Measurements from ENCODE around the gene LSM3. TPM values are rescaled to one million over a fixed set of nuclear protein-coding genes. Genes with fewer than 3 reads are reported as not detected.
"Not testable (repeated sequence)": the region's sequence is repeated elsewhere in the genome, so short reads cannot be mapped to it uniquely, and the experiment has no call there.

The LSM3 gene
- total RNA-seq, 8 experiments from 2014 or later, result 15.5 to 24.5 (median 19.5) TPM

DNA sequence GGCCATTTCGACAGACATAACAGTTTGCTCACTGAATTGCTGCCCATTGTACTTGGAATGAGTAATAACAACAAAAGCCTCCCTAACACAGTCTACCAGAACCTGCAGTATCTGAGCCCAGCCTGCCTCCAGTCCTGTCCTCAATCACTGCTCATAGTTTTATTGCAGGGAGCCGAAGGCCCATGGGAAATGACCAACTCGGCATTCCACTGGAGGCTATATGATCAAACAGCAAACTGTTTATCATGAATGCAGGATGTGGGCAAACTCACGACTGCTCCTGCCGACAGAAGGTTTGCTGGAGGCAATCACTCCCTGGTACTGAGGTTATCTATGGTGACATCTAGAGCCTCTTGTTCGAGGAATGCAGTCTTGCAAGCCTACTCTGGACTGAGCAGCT lies 46.3 kb downstream of the LSM3 start:
- WGBS, 10 experiments, result 0 to 100% (median 80%) methylated on average over 1 to 4 of the region's 6 CpGs; no CpG with 5 or more reads in 4 of the 10 experiments
- Histone ChIP-seq H3K27ac (no peak overlapping the region), H3K4me1 (replicated peaks in 1 of 2) (no peaks in the 10 kb centered on the region), H3K4me3 (no peak overlapping the region)
- ATAC-seq (replicated peaks in 6 of 8), result no peak
- in situ Hi-C loops (cut with MboI; ENCODE audit: low pct_unique_long_range_greater_than_20kb in 2 of 9, low sequenced_read_pairs in 9 of 9, unreplicated experiment in 9 of 9), result no loop called here

GRCh38 chr3:14225421-14225820 lies 46.8 kb downstream of the LSM3 start:
- Histone ChIP-seq H3K4me1 (replicated peaks in 1 of 2) (no peaks in the 10 kb centered on the region), H3K27ac (no peak overlapping the region), H3K4me3 (no peak overlapping the region)
- in situ Hi-C loops (cut with MboI; ENCODE audit: low pct_unique_long_range_greater_than_20kb in 2 of 9, low sequenced_read_pairs in 9 of 9, unreplicated experiment in 9 of 9), result no loop called here
- WGBS, 10 experiments, result 0 to 93% (median 78%) methylated on average over 1 to 7 of the region's 9 CpGs; no CpG with 5 or more reads in 2 of the 10 experiments
- ATAC-seq (replicated peaks in 6 of 8), result no peak

GRCh38 chr3:14226351-14226750 lies 47.7 kb downstream of the LSM3 start:
- H3K27ac ChIP-seq; ATAC-seq (replicated peaks in 6 of 8); H3K4me3 ChIP-seq; in situ Hi-C loops (cut with MboI; ENCODE audit: low pct_unique_long_range_greater_than_20kb in 2 of 9, low sequenced_read_pairs in 9 of 9, unreplicated experiment in 9 of 9); H3K4me1 ChIP-seq (replicated peaks in 1 of 2): not testable (repeated sequence)
- 40 to 100% (median 63%) methylated on average over 1 to 3 of the region's 3 CpGs; no CpG with 5 or more reads in 4 of the 10 experiments for WGBS, 10 experiments

GRCh38 chr3:14227856-14228255 lies 49.2 kb downstream of the LSM3 start:
- in situ Hi-C loops (cut with MboI; ENCODE audit: low pct_unique_long_range_greater_than_20kb in 2 of 9, low sequenced_read_pairs in 9 of 9, unreplicated experiment in 9 of 9), result no loop called here
- WGBS, 10 experiments, result 13 to 86% (median 60%) methylated on average over 1 of the region's 1 CpG; no CpG with 5 or more reads in 7 of the 10 experiments
- Histone ChIP-seq H3K4me1 (replicated peaks in 1 of 2) (no peaks in the 10 kb centered on the region), H3K27ac (no peak overlapping the region), H3K4me3 (no peak overlapping the region)
- no peak for ATAC-seq (replicated peaks in 6 of 8)

DNA sequence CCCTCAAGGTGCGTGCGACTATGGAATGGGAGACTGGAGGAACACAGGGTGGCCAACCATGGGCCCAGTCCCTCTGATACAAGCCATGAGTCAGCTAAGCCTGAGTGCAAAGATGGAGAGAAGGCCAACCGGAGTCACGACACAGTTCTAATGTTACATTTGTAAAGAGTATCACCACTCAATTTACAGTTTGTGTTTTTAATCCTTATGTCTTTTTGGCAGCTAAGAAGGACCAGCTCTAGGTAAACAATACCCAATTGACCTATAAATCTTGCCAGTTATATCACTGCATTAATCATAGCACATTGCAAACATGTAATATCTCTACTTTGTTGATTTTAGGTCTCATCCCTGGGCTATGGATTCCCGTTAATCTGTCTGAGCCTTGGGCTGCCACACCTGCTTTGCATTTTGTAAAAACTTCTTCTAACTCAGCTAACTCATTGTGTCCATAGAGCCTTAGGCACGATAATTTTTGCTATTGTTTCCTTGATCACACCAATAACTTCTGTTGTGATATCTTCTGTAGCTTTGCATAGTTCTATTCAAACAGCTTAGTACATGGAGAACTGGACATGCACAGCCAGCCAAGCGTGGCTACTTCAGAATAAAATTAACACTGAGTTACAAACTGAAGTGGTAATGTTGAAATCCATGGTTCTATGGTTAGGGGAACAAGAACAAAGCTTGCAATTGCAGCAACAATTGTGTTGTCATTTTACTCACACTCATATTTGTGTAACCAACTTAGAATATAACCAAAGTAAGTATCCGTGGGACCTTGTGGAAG lies 50.3 kb downstream of the LSM3 start:
- in situ Hi-C loops (cut with MboI; ENCODE audit: low pct_unique_long_range_greater_than_20kb in 2 of 9, low sequenced_read_pairs in 9 of 9, unreplicated experiment in 9 of 9), result no loop called here
- no peaks in the 10 kb centered on the region for H3K4me1 ChIP-seq (replicated peaks in 1 of 2)
- WGBS, 10 experiments, result 35 to 92% (median 73%) methylated on average over 1 to 8 of the region's 8 CpGs
- H3K27ac ChIP-seq, result no peak overlapping the region
- no peak overlapping the region for H3K4me3 ChIP-seq
- no peak for ATAC-seq (replicated peaks in 6 of 8)

GRCh38 chr3:14229695-14230094 lies 51.1 kb downstream of the LSM3 start:
- H3K4me1 ChIP-seq (replicated peaks in 1 of 2); in situ Hi-C loops (cut with MboI; ENCODE audit: low pct_unique_long_range_greater_than_20kb in 2 of 9, low sequenced_read_pairs in 9 of 9, unreplicated experiment in 9 of 9); H3K4me3 ChIP-seq; ATAC-seq (replicated peaks in 6 of 8); H3K27ac ChIP-seq: not testable (repeated sequence)
- 6 to 88% (median 26%) methylated on average over 2 to 5 of the region's 6 CpGs; no CpG with 5 or more reads in 5 of the 10 experiments for WGBS, 10 experiments

GRCh38 chr3:14230729-14231128 lies 52.1 kb downstream of the LSM3 start:
- WGBS, 10 experiments, result 51 to 100% (median 86%) methylated on average over 1 to 3 of the region's 5 CpGs; no CpG with 5 or more reads in 2 of the 10 experiments
- Histone ChIP-seq H3K4me1 (replicated peaks in 1 of 2) (no peaks in the 10 kb centered on the region), H3K27ac (no peak overlapping the region), H3K4me3 (no peak overlapping the region)
- in situ Hi-C loops (cut with MboI; ENCODE audit: low pct_unique_long_range_greater_than_20kb in 2 of 9, low sequenced_read_pairs in 9 of 9, unreplicated experiment in 9 of 9), result no loop called here
- ATAC-seq (replicated peaks in 6 of 8), result no peak

DNA sequence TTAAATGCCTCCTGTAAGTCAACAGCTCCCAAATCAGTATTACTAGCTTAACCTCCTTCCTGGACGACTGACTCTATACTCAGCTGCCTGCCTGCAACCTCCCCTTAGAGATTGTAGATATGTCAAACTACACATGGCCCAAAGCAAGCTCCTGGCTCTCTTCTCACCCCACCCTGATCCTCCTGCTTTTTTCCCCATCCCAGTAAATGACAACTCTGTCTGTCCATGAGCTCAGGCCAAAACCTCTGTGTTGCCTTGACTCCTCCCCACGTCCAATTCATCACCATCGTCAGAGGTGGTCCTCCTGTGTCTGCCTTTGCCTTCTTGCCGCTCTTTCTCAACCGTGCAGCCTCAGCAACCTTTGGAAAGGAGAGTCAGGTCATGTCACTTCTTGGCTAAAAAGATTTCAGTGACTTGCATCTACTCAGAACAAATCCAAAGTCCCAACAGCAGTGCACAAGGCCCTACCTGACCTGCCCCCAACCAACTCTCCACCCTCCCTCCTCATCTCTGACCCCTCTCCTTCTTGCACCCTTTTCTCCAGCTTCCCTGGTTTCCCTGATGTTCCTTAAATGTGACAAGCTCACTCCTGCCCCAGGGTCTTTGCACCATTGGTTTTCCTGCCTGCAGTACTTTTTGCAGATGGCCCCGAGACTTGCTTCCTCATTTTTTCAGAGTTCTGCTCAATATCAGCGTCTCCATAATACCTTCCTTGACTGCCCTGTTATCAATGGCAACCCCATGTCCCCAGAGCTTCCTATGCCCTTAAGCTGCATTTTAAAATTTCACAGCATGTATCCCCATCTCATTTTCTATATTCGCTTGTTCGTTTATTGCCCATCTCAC lies 52.8 kb downstream of the LSM3 start:
- in situ Hi-C loops (cut with MboI; ENCODE audit: low pct_unique_long_range_greater_than_20kb in 2 of 9, low sequenced_read_pairs in 9 of 9, unreplicated experiment in 9 of 9), result no loop called here
- H3K4me1 ChIP-seq (replicated peaks in 1 of 2), result no peaks in the 10 kb centered on the region
- H3K27ac ChIP-seq, result no peak overlapping the region
- 38 to 100% (median 74%) methylated on average over 1 to 9 of the region's 9 CpGs; no CpG with 5 or more reads in 1 of the 10 experiments for WGBS, 10 experiments
- H3K4me3 ChIP-seq, result no peak overlapping the region
- ATAC-seq (replicated peaks in 6 of 8), result no peak

DNA sequence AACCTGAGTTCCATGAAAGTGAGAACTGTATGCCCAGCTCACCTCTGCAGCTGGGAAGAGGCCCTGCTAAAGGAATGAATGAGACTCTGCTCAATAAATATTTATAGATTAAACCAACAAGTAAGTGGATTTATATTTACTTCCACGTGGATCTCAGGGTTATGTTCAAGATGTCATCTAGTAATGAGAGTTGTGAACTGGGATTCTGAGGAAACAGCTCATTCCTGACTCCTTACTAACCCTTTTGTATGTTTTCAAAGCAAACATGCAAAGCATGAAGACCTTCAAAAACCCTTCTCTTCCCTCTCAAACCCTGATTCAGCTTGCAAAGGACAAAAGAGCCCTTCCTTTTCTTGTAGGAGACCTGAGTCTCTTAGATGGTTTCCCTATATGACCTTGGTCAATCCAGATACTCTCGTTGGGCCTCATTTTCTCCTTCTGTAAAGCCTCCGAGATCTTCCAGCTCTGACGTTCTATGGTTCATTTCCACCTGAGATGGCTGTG lies 53.4 kb downstream of the LSM3 start:
- H3K27ac ChIP-seq, result no peak overlapping the region
- H3K4me3 ChIP-seq, result no peak overlapping the region
- WGBS, 10 experiments, result 28 to 100% (median 75%) methylated on average over 1 to 4 of the region's 4 CpGs
- in situ Hi-C loops (cut with MboI; ENCODE audit: low pct_unique_long_range_greater_than_20kb in 2 of 9, low sequenced_read_pairs in 9 of 9, unreplicated experiment in 9 of 9), result no loop called here
- ATAC-seq (replicated peaks in 6 of 8), result no peak
- H3K4me1 ChIP-seq (replicated peaks in 1 of 2), result no peaks in the 10 kb centered on the region

DNA sequence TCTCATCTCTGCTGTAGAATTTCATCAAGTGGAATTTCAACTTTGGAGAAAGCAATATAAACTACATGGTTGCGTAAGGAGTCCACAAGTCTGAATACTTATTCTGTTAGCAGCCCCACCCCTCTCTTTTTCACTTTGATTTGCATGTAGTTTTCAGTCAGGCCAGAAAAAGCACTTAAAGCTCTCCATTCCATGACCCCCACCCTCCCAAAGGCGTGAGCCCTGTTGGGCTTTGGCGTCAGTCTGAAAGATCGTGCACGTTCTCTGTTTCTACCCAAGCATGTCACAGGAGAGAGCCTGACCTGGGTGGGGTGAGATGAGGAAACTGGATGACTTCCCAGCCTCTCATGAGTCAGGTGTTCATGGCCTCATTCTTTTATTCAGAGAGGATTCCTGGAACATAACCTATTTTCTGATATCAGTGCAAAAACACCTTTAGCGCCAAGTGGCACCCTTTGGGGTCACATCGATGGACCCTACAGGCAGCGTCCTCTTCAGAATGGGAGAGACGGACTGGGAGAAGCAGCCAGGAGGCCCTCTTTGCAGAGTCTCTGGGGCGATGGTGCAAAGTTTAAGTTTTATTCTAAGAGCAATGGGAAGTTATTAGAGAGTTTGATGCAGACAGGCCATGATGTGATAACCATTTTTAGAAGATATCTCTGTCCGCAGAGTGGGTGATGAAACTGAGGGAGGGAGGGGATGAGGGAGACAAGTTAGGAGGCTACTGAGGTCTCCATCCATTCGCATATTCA lies 55.8 kb downstream of the LSM3 start:
- 24 to 100% (median 69%) methylated on average over 1 to 9 of the region's 12 CpGs; no CpG with 5 or more reads in 2 of the 10 experiments for WGBS, 10 experiments
- in situ Hi-C loops (cut with MboI; ENCODE audit: low pct_unique_long_range_greater_than_20kb in 2 of 9, low sequenced_read_pairs in 9 of 9, unreplicated experiment in 9 of 9), result no loop called here
- Histone ChIP-seq H3K27ac (no peak overlapping the region), H3K4me1 (replicated peaks in 1 of 2) (no peaks in the 10 kb centered on the region), H3K4me3 (no peak overlapping the region)
- ATAC-seq (replicated peaks in 6 of 8), result peak in 3 of 8 experiments; percentile 87 to 97 (median 90)

DNA sequence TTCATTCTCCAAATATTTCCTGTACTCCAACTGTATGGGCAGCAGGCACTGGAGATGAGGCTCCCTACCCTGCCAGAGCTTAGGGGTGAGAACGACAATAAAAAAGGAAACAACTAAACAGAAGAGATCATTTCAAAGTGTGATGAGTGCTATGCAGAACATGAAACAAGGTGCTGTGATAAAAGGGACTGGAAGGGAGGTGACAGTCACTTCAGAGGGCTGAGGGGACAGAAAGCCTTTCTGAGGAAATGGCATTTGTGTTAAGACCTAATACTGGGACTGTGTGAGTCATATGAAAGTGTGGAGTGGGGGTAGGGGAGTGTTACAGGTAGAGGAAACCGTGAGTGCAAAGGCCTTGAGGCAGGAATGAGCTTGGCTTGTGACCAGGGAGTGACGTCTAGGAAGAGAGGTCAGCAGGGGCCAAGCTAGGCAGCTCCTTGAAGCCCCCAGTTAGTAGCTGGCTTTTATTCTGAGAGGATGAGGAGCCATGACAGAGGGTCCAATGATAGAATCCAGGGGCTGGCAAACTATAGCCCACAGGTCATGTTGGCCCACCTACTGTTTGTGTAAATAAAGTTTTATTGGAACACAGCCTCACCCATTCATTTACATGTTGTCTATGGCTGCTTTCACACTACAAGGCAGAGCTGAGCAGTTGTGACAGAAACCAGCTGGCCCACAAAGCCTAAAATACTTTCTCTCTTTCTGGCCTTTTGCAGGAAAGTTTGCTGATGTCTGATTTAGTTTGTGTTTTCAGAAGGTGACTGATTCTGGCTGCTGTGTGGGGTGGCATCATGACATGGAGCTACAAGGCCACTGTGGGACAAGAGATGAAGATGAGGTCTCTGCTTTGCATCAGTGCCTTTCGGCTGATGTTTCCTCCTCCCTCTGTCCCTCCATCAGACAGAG lies 56.6 kb downstream of the LSM3 start:
- in situ Hi-C loops (cut with MboI; ENCODE audit: low pct_unique_long_range_greater_than_20kb in 2 of 9, low sequenced_read_pairs in 9 of 9, unreplicated experiment in 9 of 9), result no loop called here
- Histone ChIP-seq H3K27ac (no peak overlapping the region), H3K4me1 (replicated peaks in 1 of 2) (no peaks in the 10 kb centered on the region), H3K4me3 (no peak overlapping the region)
- 13 to 74% (median 42%) methylated on average over 1 to 4 of the region's 4 CpGs; no CpG with 5 or more reads in 2 of the 10 experiments for whole genome bisulfite sequencing, 10 experiments
- ATAC-seq (replicated peaks in 6 of 8), result peak in 1 of 8 experiments; percentile 5

GRCh38 chr3:14235912-14236295 lies 57.3 kb downstream of the LSM3 start:
- H3K27ac ChIP-seq, result no peak overlapping the region
- 13 to 97% (median 90%) methylated on average over 2 to 8 of the region's 8 CpGs; no CpG with 5 or more reads in 5 of the 10 experiments for WGBS, 10 experiments
- in situ Hi-C loops (cut with MboI; ENCODE audit: low pct_unique_long_range_greater_than_20kb in 2 of 9, low sequenced_read_pairs in 9 of 9, unreplicated experiment in 9 of 9), result no loop called here
- no peak overlapping the region for H3K4me3 ChIP-seq
- no peak for ATAC-seq (replicated peaks in 6 of 8)
- H3K4me1 ChIP-seq (replicated peaks in 1 of 2), result no peaks in the 10 kb centered on the region
